OCI-LY1 (cell line): ENCODE data around the gene HTT.

Source experiments
- CTCF ChIP-seq: fragments of 200-600 bp; sonication (generic), shearing (Covaris generic); IDR thresholded peaks from 2 replicates; pipeline ENCODE4 v1.5.1; 2017; ENCODE audit warnings: mild to moderate bottlenecking, antibody characterized with exemption, low read length, moderate library complexity, mixed read lengths
- EZH2 ChIP-seq: fragments of 200-600 bp; sonication (generic), shearing (Covaris generic); IDR thresholded peaks from 2 replicates; pipeline ENCODE4 v1.8.0; 2017; ENCODE audit warnings: borderline replicate concordance, mixed run types, mild to moderate bottlenecking, antibody characterized with exemption, low read length, moderate library complexity, mixed read lengths

GRCh38 chr4:3239998-3240920 is 165.8 kb downstream of the HTT start:
- no peak for TF ChIP-seq EZH2
- no peak for TF ChIP-seq CTCF
